ENCODE results near the gene ADAR.

The ADAR gene

GRCh38 chr1:154573168-154573510, 34.8 kb downstream of the ADAR start:
- Histone ChIP-seq H3K27ac (ENCODE audit: low read depth, low read length) (no peak overlapping the region), H3K4me1 (ENCODE audit: control insufficient read depth in 1 of 2, insufficient read depth in 2 of 2, low read length in 2 of 2) (peaks cover 0 to under 1% of the 10 kb centered on the region in 2 experiments), H2AFZ (ENCODE audit: insufficient read depth, low read length, poor library complexity) (no peak overlapping the region), H3K14ac (ENCODE audit: low read length) (no peak overlapping the region), H3K4me3 (ENCODE audit: low read depth, low read length) (peak overlapping the region; percentile 14), H4K8ac (ENCODE audit: low read depth, low read length) (no peak overlapping the region), H3K36me3 (ENCODE audit: control insufficient read depth in 1 of 2, insufficient read depth in 2 of 2, low read length in 2 of 2) (peaks cover under 1 to 3% of the 10 kb centered on the region in 2 experiments), H3K23ac (ENCODE audit: low read length) (no peak overlapping the region), H3K9me3 (ENCODE audit: insufficient read depth, low read depth, low read length) (peaks cover 10% of the 10 kb centered on the region), H4K91ac (ENCODE audit: low read depth, low read length) (no peak overlapping the region), H2BK120ac (ENCODE audit: insufficient read depth, low read length, poor library complexity) (no peak overlapping the region), H2BK5ac (ENCODE audit: low read depth, low read length, poor library complexity) (no peak overlapping the region), H3K27me3 (ENCODE audit: insufficient read depth, low read length) (no peaks in the 10 kb centered on the region), H3K9ac (ENCODE audit: low read length) (no peak overlapping the region), H3K18ac (ENCODE audit: low read length) (no peak overlapping the region), H3K4me2 (ENCODE audit: low read length) (no peak overlapping the region), H2AK5ac (ENCODE audit: low read length) (no peak overlapping the region), H3K4ac (ENCODE audit: low read depth, low read length) (no peak overlapping the region), H4K12ac (ENCODE audit: low read depth, low read length) (no peak overlapping the region), H3K79me1 (ENCODE audit: low read length) (no peaks in the 10 kb centered on the region), H2BK12ac (ENCODE audit: low read length) (no peak overlapping the region), H3K79me2 (ENCODE audit: control insufficient read depth, insufficient read depth, low read length, poor library complexity) (no peaks in the 10 kb centered on the region)
- WGBS (ENCODE audit: extremely low coverage, insufficient coverage, insufficient read length), result no CpG with 5 or more reads among the region's 3 CpGs
- no peak for DNase-seq

GRCh38 chr1:154572468-154573167, 35.4 kb downstream of the ADAR start:
- H3K79me1 ChIP-seq (ENCODE audit: low read length), result no peaks in the 10 kb centered on the region
- H3K27me3 ChIP-seq (ENCODE audit: insufficient read depth, low read length), result no peaks in the 10 kb centered on the region
- no peak overlapping the region for H4K8ac ChIP-seq (ENCODE audit: low read depth, low read length)
- H2BK12ac ChIP-seq (ENCODE audit: low read length), result no peak overlapping the region
- H2BK120ac ChIP-seq (ENCODE audit: insufficient read depth, low read length, poor library complexity), result no peak overlapping the region
- no peak overlapping the region for H3K9ac ChIP-seq (ENCODE audit: low read length)
- WGBS (ENCODE audit: extremely low coverage, insufficient coverage, insufficient read length), result no CpG with 5 or more reads among the region's 10 CpGs
- H2BK5ac ChIP-seq (ENCODE audit: low read depth, low read length, poor library complexity), result no peak overlapping the region
- H3K14ac ChIP-seq (ENCODE audit: low read length), result no peak overlapping the region
- H3K27ac ChIP-seq (ENCODE audit: low read depth, low read length), result no peak overlapping the region
- no peaks in the 10 kb centered on the region for H3K36me3 ChIP-seq (ENCODE audit: control insufficient read depth in 1 of 2, insufficient read depth in 2 of 2, low read length in 2 of 2)
- H3K23ac ChIP-seq (ENCODE audit: low read length), result no peak overlapping the region
- H4K12ac ChIP-seq (ENCODE audit: low read depth, low read length), result no peak overlapping the region
- DNase-seq, result no peak
- H4K91ac ChIP-seq (ENCODE audit: low read depth, low read length), result no peak overlapping the region
- H3K4me3 ChIP-seq (ENCODE audit: low read depth, low read length), result peak overlapping the region; percentile 14
- no peak overlapping the region for H2AK5ac ChIP-seq (ENCODE audit: low read length)
- H3K18ac ChIP-seq (ENCODE audit: low read length), result no peak overlapping the region
- H3K4ac ChIP-seq (ENCODE audit: low read depth, low read length), result no peak overlapping the region
- peaks cover 10% of the 10 kb centered on the region for H3K9me3 ChIP-seq (ENCODE audit: insufficient read depth, low read depth, low read length)
- H3K79me2 ChIP-seq (ENCODE audit: control insufficient read depth, insufficient read depth, low read length, poor library complexity), result no peaks in the 10 kb centered on the region
- no peak overlapping the region for H2AFZ ChIP-seq (ENCODE audit: insufficient read depth, low read length, poor library complexity)
- no peak overlapping the region for H3K4me2 ChIP-seq (ENCODE audit: low read length)
- peaks cover 3 to 4% of the 10 kb centered on the region in 2 experiments for H3K4me1 ChIP-seq (ENCODE audit: control insufficient read depth in 1 of 2, insufficient read depth in 2 of 2, low read length in 2 of 2)

- Histone ChIP-seq H2AFZ (ENCODE audit: insufficient read depth, low read length, poor library complexity) (no peak overlapping the region), H2AK5ac (ENCODE audit: low read length) (no peak overlapping the region), H3K4me2 (ENCODE audit: low read length) (no peak overlapping the region), H3K9ac (ENCODE audit: low read length) (no peak overlapping the region), H2BK12ac (ENCODE audit: low read length) (no peak overlapping the region), H3K4me1 (ENCODE audit: control insufficient read depth in 1 of 2, insufficient read depth in 2 of 2, low read length in 2 of 2) (peaks cover 4 to 5% of the 10 kb centered on the region in 2 experiments), H3K27ac (ENCODE audit: low read depth, low read length) (no peak overlapping the region), H4K8ac (ENCODE audit: low read depth, low read length) (no peak overlapping the region), H3K23ac (ENCODE audit: low read length) (no peak overlapping the region), H3K9me3 (ENCODE audit: insufficient read depth, low read depth, low read length) (peaks cover 10% of the 10 kb centered on the region), H3K79me2 (ENCODE audit: control insufficient read depth, insufficient read depth, low read length, poor library complexity) (no peaks in the 10 kb centered on the region), H3K79me1 (ENCODE audit: low read length) (no peaks in the 10 kb centered on the region), H3K18ac (ENCODE audit: low read length) (no peak overlapping the region), H2BK120ac (ENCODE audit: insufficient read depth, low read length, poor library complexity) (no peak overlapping the region), H3K4ac (ENCODE audit: low read depth, low read length) (no peak overlapping the region), H3K27me3 (ENCODE audit: insufficient read depth, low read length) (no peaks in the 10 kb centered on the region), H3K4me3 (ENCODE audit: low read depth, low read length) (no peak overlapping the region), H2BK5ac (ENCODE audit: low read depth, low read length, poor library complexity) (no peak overlapping the region), H3K14ac (ENCODE audit: low read length) (no peak overlapping the region), H4K12ac (ENCODE audit: low read depth, low read length) (no peak overlapping the region), H3K36me3 (ENCODE audit: control insufficient read depth in 1 of 2, insufficient read depth in 2 of 2, low read length in 2 of 2) (no peaks in the 10 kb centered on the region), H4K91ac (ENCODE audit: low read depth, low read length) (no peak overlapping the region)
- DNase-seq, result no peak
- WGBS (ENCODE audit: extremely low coverage, insufficient coverage, insufficient read length), result no CpG with 5 or more reads among the region's 29 CpGs
Measured at GRCh38 chr1:154571964-154572288, 36.1 kb downstream of the ADAR start.

- no peak overlapping the region for H2BK5ac ChIP-seq (ENCODE audit: low read depth, low read length, poor library complexity)
- no peaks in the 10 kb centered on the region for H3K27me3 ChIP-seq (ENCODE audit: insufficient read depth, low read length)
- no peak overlapping the region for H3K27ac ChIP-seq (ENCODE audit: low read depth, low read length)
- H2BK120ac ChIP-seq (ENCODE audit: insufficient read depth, low read length, poor library complexity), result no peak overlapping the region
- no peak for DNase-seq
- H3K23ac ChIP-seq (ENCODE audit: low read length), result no peak overlapping the region
- H3K4me2 ChIP-seq (ENCODE audit: low read length), result no peak overlapping the region
- WGBS (ENCODE audit: extremely low coverage, insufficient coverage, insufficient read length), result no CpG with 5 or more reads among the region's 59 CpGs
- H3K4me3 ChIP-seq (ENCODE audit: low read depth, low read length), result peak overlapping the region; percentile 3
- H3K79me2 ChIP-seq (ENCODE audit: control insufficient read depth, insufficient read depth, low read length, poor library complexity), result no peaks in the 10 kb centered on the region
- no peak overlapping the region for H3K14ac ChIP-seq (ENCODE audit: low read length)
- peaks cover 10% of the 10 kb centered on the region for H3K9me3 ChIP-seq (ENCODE audit: insufficient read depth, low read depth, low read length)
- H3K79me1 ChIP-seq (ENCODE audit: low read length), result no peaks in the 10 kb centered on the region
- H3K4me1 ChIP-seq (ENCODE audit: control insufficient read depth in 1 of 2, insufficient read depth in 2 of 2, low read length in 2 of 2), result peaks cover 4 to 5% of the 10 kb centered on the region in 2 experiments
- no peak overlapping the region for H4K8ac ChIP-seq (ENCODE audit: low read depth, low read length)
- H3K9ac ChIP-seq (ENCODE audit: low read length), result no peak overlapping the region
- no peak overlapping the region for H3K18ac ChIP-seq (ENCODE audit: low read length)
- no peak overlapping the region for H3K4ac ChIP-seq (ENCODE audit: low read depth, low read length)
- no peak overlapping the region for H2BK12ac ChIP-seq (ENCODE audit: low read length)
- H3K36me3 ChIP-seq (ENCODE audit: control insufficient read depth in 1 of 2, insufficient read depth in 2 of 2, low read length in 2 of 2), result no peaks in the 10 kb centered on the region
- no peak overlapping the region for H2AK5ac ChIP-seq (ENCODE audit: low read length)
- H4K12ac ChIP-seq (ENCODE audit: low read depth, low read length), result no peak overlapping the region
- no peak overlapping the region for H4K91ac ChIP-seq (ENCODE audit: low read depth, low read length)
- no peak overlapping the region for H2AFZ ChIP-seq (ENCODE audit: insufficient read depth, low read length, poor library complexity)
Measured at GRCh38 chr1:154571244-154571963, 36.6 kb downstream of the ADAR start.

Data from trophoblast cell (in vitro differentiated cells and primary cell).